GM12878 (cell line): ENCODE measurements around the gene GAS2L1. TPM values are rescaled to one million over a fixed set of nuclear protein-coding genes. Genes with fewer than 3 reads are reported as not detected.

Experiments
- CBX3 ChIP-seq: fragments of 200-600 bp; sonication (generic); IDR thresholded peaks from 2 replicates; pipeline ENCODE4 v1.6.1; 2016; ENCODE audit warnings: low read depth, borderline replicate concordance
- GATAD2B ChIP-seq: fragments of 450-650 bp; conservative IDR thresholded peaks from 2 replicates; pipeline ENCODE4 v1.6.1; 2017; ENCODE audit warnings: low read depth, mild to moderate bottlenecking, moderate library complexity
- MEF2A ChIP-seq: IDR thresholded peaks from 2 replicates; pipeline ENCODE4 v1.6.1; 2011; ENCODE audit warnings: low read depth, mild to moderate bottlenecking, low read length, moderate library complexity; ENCODE audit not compliant: insufficient read depth
- PML ChIP-seq: IDR thresholded peaks from 2 replicates; pipeline ENCODE4 v1.6.1; 2012; ENCODE audit warnings: low read length, inconsistent platforms
- POLR2A ChIP-seq: IDR thresholded peaks from 2 replicates; pipeline ENCODE4 v1.6.1; 2011; ENCODE audit warnings: low read depth, mild to moderate bottlenecking, low read length
- RUNX3 ChIP-seq: IDR thresholded peaks from 2 replicates; pipeline ENCODE4 v1.6.1; 2012; ENCODE audit warnings: low read length, inconsistent platforms
- SKIL ChIP-seq: fragments of 450-650 bp; IDR thresholded peaks from 2 replicates; pipeline ENCODE4 v1.6.1; 2017; ENCODE audit warnings: mild to moderate bottlenecking, low read depth, inconsistent platforms; ENCODE audit not compliant: poor library complexity, severe bottlenecking
- SMC3 ChIP-seq: IDR thresholded peaks from 2 replicates; pipeline ENCODE4 v1.6.1; 2011; ENCODE audit warnings: low read length, improper control_type of control experiment, borderline replicate concordance
- SUPT20H ChIP-seq: IDR thresholded peaks from 2 replicates; pipeline ENCODE4 v1.6.1; 2011; ENCODE audit warnings: low read depth, mild to moderate bottlenecking, low read length, moderate library complexity, borderline replicate concordance; ENCODE audit not compliant: control insufficient read depth
- TCF3 ChIP-seq: IDR thresholded peaks from 2 replicates; pipeline ENCODE4 v1.6.1; 2012; ENCODE audit warnings: low read depth, mild to moderate bottlenecking, low read length, borderline replicate concordance; ENCODE audit not compliant: insufficient read depth
- YY1 ChIP-seq: IDR thresholded peaks from 2 replicates; pipeline ENCODE4 v1.6.1; 2011; ENCODE audit warnings: low read depth, mild to moderate bottlenecking, low read length
- ZBTB4 ChIP-seq: fragments of 450-650 bp; formaldehyde crosslinking; IDR thresholded peaks from 2 replicates; pipeline ENCODE4 v1.4.0; 2022; ENCODE audit warnings: mild to moderate bottlenecking, moderate library complexity
- polyA plus RNA-seq, 11 experiments: library from polyadenylated mRNA; depleted of rRNA in 4 of 11; unstranded in 6 of 11; stranded (reverse) in 5 of 11; fragments of >200 nt; fragmentation: Nextera tagmentation in 4 of 11; fragmentation: Illumina TruSeq in 1 of 11; extraction: Ambion mirVana in 4 of 11; extraction: Trizol in 1 of 11; gene quantifications; 1 replicate in 1 of 11; 2 replicates in 10 of 11; pipeline versions ENCODE4 v1.2.1 to v1.2.3, GENCODE V29; 2011 to 2016; ENCODE audit warnings: inconsistent platforms in 2 of 11, missing spikeins in 2 of 11, low read depth in 1 of 11
- total RNA-seq, 4 experiments: library from RNA; depleted of rRNA in 3 of 4; stranded (reverse); fragments of >200 nt in 3 of 4; fragmentation: Illumina TruSeq in 1 of 4; extraction: Trizol in 1 of 4; gene quantifications; 2 replicates each; pipeline versions ENCODE4 v1.2.1 to v1.2.3, GENCODE V29; 2013 to 2021
- TF ChIP-seq, protein P1 (sequence below): fragments of 450-650 bp; formaldehyde crosslinking; IDR thresholded peaks from 2 replicates; pipeline ENCODE4 v1.4.0; 2020; ENCODE audit warnings: mild to moderate bottlenecking, moderate library complexity

The GAS2L1 gene
- total and polyA plus RNA-seq, 10 of the 15 experiments (the other 5 are each of a cell fraction or from before 2014, with no cell fraction given) = 0.03 to 0.13 TPM; not detected in 8

GRCh38 chr22:29338398-29338797 is 31.9 kb downstream of the GAS2L1 start (continued):
- TF ChIP-seq, protein P1, sequence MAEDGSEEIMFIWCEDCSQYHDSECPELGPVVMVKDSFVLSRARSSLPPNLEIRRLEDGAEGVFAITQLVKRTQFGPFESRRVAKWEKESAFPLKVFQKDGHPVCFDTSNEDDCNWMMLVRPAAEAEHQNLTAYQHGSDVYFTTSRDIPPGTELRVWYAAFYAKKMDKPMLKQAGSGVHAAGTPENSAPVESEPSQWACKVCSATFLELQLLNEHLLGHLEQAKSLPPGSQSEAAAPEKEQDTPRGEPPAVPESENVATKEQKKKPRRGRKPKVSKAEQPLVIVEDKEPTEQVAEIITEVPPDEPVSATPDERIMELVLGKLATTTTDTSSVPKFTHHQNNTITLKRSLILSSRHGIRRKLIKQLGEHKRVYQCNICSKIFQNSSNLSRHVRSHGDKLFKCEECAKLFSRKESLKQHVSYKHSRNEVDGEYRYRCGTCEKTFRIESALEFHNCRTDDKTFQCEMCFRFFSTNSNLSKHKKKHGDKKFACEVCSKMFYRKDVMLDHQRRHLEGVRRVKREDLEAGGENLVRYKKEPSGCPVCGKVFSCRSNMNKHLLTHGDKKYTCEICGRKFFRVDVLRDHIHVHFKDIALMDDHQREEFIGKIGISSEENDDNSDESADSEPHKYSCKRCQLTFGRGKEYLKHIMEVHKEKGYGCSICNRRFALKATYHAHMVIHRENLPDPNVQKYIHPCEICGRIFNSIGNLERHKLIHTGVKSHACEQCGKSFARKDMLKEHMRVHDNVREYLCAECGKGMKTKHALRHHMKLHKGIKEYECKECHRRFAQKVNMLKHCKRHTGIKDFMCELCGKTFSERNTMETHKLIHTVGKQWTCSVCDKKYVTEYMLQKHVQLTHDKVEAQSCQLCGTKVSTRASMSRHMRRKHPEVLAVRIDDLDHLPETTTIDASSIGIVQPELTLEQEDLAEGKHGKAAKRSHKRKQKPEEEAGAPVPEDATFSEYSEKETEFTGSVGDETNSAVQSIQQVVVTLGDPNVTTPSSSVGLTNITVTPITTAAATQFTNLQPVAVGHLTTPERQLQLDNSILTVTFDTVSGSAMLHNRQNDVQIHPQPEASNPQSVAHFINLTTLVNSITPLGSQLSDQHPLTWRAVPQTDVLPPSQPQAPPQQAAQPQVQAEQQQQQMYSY (CRISPR knock-in tag) = no peak
- TF ChIP-seq TCF3 (no peak), PML (no peak), SUPT20H (no peak), RUNX3 (no peak), CBX3 (no peak), POLR2A (no peak), ZBTB4 (CRISPR knock-in tag) (no peak), SMC3 (no peak), MEF2A (no peak), GATAD2B (no peak), YY1 (no peak), SKIL (no peak)
- TF ChIP-seq, all 136 proteins: peak for 0
